HG03139 (cell line): ENCODE results near the gene ZNF275.
"Not testable (repeated sequence)": the region's sequence is repeated elsewhere in the genome, so short reads cannot be mapped to it uniquely, and the experiment has no call there.

Experiments used
- ATAC-seq: cut with Tn5 transposase; IDR thresholded peaks from one replicate; pipeline ENCODE4 v1.9.1; 2021; ENCODE audit not compliant: unreplicated experiment

ZNF275 gene

DNA sequence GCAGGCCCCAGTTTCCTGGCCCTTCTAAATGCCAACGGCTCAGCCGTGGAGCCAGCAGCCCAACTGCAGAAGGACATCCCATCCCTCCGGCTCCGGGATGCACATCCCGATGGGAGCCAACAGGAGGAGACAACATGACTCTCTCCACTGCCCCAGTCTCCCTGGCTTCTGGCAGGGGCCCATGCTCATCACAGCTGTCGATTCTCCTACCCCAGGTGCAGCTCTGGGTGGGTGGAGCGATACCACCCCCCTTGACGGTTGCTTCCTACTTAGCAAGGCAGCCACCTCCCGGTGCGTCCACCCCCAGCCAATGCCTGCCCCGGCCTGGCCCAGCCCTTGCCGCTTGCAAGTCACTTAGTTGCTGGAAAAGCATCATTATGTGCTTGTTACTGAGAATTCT is 19.5 kb downstream of the ZNF275 start:
- no peak for ATAC-seq

DNA sequence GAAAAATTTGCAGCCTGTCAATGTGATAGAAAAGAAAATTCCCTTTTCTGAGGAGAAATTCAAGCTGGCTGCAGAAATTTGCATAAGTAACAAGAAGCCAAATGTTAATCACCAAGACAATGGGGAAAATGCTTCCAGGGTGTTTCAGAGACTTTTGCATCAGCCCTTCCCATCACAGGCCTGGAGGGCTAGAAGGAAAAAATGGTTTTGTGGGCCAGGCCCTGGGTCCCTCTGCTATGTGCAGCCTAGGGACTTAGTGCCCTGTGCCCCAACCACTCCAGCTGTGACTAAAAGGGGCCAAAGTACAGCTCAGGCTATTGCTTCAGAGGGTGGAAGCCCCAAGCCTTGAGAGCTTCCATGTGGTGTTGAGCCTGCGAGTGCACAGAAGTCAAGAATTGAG is 23.9 kb downstream of the ZNF275 start:
- ATAC-seq: no peak

DNA sequence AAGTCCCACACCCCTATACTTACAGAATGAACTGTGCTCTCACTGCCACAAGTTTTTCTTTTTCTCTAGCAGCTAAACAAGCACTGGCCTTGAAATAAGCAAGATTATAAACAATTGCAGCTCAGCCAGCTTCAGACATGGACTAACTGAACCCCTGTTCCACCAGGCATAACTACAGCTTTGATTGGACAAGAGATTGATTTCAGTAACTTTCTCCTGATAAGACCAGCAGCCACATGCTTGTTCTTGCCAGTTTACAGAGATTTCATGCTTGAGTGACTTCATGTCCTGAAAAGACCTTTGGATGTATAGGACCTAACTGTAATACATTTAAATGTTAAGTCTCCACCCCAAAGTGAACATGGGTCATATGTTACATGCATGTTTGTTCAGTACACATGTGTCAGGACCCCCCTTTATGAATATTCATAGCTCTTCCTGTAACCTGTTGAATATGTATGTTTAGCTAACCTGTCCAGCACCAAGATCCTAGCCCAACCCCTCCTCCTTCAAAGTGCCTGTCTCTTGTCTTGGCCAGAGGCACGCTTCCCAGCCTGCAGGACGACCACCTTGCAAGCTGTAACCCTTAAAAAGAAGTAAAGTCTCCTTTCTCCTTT is 27.9 kb downstream of the ZNF275 start:
- ATAC-seq: no peak

DNA sequence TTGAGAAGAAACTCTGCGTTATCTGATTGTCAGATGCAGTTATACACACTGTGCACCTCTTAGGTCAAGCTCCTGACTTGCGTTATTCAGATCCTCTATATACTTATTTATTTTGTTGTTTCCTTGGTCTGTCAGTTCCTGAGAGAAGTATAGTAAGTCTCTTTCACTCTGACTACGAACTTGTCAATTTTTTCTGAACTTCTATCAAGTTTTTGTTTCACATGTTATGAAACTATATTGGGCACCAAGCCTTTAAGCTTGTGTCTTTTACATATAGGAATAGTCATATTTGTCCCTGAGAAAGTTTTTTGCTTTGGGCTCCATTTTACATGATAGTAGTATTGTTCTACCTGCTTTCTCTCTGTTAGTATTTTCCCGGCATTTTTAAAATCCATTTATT is 31.7 kb downstream of the ZNF275 start:
- ATAC-seq: no peak

DNA sequence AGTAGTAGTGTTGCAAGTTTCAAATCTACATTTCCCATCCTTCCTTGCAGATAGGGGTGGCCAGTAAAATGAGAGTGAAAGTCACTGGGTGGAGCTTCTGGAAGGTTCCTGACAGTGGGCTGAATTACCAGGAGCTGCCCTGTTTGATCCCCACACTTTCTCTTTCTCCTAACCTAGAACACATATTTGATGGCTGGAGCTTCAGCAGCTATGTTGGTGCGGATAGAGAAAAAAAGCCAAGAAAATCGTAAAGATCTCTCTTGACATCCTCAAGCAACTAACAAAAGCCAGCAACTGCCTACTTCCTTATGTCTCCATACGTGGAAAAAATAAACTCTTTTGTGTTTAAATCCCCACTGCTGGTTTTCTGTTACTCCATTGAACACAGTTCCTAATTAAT is 32.2 kb downstream of the ZNF275 start:
- no peak for ATAC-seq

DNA sequence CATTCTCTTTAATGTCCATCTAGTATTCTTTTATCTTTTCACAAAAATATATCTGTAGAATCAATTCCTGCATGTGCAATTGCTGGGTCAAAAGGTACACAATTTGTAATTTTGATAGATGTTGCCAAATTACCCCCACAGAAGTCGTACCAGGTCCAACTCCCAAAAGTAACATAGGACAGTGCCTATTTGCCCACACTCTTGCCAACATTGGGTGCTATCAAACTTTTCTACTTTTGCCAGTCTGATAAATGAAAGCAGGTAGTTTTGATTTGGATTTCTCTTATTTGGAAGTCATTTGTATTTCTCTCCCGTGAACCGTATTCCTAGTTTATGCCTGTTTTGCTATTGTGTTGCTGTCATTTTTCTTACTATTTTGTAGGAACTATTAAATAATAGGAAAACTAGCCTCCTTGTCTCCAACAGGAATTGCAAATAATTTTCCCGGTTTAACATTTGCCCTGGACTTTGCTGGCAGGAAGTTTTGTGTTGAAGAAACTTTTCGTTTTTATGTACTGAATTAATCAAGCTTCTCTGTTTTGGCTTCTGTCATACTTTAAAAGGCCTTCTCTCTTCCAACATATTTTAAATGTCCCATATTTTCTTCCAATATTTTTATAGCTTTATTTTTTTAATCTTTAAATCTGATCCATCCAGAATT is 33.1 kb downstream of the ZNF275 start:
- no peak for ATAC-seq

DNA sequence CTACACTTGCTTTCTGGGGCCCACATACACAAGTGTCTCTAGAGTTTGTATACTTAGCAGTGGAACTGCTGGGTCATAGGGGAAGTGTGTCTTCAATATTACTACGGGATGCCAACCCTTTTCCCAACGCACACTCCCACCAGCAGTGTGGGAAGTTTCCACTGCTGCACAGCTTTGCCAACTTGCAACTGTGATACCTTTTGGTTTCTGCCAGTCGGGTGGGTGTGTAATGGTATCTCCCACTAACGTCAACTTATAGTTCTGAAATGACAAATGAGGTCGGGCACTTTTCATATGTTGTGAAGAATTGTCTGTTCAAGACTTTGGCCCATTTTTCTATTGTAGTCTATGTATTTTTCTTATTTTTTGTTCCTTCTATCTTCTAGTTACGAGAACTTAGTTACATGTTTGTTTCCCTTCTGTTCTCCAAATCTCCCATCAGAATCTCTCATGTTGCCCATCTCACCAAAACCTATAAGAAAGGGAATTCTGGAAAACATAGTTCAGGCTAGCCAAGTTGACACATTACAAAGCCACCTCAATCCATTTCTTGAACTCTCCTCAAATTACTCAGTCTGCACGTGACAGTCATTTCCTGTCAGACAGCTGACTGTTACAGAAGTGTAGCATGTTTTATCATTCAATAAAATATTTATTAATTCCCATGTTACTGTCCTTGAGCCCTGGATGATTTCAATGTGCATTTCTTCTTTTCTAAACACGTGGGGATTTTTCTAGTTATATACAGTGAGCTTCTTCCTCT is 36.5 kb downstream of the ZNF275 start:
- no peak for ATAC-seq

DNA sequence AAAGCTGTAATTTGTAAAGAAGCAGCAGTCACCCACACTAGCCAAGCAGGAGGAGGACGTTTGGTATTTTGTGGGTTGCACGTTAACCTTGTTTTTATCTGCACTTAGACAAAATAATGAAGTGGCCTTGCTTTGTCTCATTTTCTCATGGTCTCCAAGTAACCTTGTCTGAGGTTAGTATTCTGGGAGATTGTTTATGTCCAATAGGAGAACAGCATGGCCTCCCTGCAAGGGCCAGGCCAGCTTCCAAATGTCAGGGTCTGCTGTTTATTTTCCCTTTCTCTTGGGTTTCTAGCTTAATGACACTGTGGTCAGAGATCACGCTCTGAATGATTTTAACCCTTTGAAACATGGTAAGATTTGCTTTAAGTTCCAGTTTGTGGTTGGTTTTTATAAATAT is 37.3 kb downstream of the ZNF275 start:
- no peak for ATAC-seq

DNA sequence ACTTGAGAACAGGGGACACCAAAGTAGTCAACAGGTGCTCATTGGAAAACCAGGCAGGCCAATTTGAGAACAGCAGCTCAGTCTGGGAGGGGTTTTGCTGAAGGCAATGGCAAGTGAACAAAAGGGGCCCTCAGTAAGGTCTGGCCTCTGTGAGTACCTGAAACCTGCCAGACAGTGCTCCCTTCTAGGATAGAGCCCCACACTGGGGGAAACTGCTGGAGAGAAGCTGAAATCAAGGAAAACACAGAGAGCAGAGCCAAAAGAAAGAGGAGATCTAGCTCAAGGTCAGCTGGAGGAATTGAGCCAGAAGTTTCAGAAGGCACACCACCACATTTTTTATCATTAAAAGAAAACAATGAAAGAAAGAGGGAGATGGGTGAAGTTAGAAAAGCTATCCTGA is 39.0 kb downstream of the ZNF275 start:
- ATAC-seq: no peak

DNA sequence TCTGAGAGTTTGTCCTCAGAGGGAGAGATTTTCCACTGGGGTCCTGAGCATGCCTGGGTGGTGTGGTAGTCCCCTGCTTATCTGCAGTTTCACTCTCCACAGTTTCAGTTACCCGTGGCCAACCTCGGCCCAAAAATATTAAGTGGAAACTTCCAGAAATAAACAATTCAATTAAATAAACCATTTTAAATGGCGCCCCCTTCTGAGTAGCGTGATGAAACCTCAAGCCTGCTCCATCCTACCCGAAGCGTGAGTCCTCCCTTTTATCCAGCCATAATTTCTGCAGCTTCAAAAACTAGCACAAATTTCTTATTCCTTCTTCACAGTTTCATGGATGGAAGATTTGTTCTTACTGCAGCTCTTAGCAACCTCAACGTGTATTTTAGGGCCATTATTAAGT is 40.5 kb downstream of the ZNF275 start:
- no peak for ATAC-seq

DNA sequence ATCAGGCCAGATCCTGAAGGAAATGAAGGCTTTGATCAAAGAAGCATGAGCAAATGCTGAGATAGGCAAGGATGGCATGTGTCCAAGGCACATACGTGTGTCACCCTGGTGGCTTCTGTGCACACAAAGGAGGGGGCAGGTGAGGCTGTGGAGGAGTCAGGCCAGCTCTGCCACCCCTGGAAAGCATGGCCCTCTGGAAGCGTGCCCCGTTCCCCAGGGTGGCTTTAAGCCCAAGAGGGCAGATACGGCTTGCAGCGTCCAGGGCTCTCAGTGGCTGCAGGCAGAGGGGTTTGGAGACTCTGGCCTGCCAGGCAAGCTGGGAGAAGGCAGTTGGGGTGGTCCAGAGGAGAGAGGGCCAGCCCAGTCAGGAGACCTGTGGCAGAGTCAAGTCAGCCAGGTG is 41.6 kb downstream of the ZNF275 start:
- ATAC-seq: no peak

DNA sequence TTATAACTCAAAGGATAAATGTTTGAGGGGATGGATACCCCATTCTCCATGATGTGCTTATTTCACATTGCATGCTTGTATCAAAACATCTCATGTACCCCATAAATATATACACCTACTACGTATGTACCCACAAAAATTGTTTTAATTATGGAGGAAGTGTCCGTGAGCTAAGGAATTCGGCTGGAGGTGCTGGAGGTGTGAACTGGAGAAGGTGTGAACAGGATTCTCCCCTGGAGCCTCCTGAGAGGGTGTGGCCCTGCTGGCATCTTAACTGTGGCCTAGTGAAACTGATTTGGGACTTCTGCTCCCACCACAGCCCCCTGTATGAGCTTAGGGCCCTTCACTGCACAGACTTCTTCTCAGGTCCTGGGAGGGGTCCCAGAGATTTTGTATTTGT is 43.8 kb downstream of the ZNF275 start:
- no peak for ATAC-seq

DNA sequence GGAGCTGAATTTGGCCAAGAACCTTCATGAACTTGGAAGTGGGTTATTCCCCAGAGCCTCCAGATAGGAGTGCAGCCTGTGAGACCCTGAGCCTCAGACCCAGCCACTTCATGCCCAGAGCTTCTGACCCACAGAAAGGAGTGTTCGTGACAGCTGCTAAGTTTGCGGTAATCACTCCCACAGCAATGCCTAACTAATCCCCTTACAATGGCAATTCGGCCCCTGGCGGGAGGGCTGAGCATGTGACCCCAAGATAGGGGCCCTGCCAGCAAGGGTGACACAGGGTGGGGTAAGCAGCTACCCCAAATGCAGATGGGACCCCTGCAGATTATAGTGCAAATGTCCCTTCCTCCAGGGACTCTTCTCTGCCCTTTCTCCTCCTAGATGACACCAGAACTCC is 44.7 kb downstream of the ZNF275 start:
- ATAC-seq: no peak

DNA sequence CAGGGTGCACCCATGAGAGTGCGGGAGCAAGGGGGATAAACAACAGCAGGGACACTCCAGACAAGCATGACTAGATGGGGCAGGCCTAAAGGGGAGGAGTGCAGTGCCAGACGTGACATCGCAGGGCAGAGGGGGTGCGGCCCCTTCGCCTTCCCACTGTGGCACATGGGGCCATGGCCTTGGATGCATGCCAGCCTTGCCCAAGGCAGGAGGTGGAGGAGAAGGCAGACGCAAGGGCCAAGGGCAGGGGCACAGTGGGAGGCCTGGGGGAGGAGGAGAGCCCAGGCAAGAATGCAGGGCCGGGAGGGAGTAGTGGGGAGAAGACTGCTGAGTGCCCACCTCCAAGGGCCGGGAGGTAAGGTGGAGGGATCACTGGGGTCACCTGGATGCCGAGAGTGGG is 45.6 kb downstream of the ZNF275 start:
- no peak for ATAC-seq

DNA sequence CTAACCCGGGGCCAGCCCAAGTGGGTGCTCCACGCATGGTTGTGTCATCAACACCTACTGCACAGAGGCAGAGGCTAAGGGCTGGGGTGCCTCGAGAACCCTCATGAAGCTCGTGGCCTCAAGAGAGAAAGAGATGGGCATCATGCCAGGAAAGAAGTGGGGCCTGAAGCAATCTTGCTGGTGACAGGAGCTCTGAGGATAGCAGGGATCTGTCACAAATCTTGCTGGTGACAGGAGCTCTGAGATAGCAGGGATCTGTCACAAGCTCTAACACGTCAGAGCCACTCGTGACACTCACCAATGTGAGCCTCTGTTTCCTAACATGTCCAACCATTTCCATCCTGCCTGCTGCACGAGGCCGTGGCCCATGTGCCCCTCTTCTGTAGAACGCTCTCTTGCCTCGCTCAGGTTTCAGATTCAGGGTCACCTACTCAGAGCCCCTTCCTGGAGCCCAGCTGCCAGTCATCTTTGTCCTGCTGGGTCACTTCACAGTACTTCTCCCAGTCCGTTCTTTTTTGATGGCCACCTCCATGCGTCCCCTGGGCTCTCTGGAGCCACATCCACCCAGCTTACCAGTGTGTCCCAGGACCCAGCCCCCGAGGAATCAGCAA is 46.1 kb downstream of the ZNF275 start:
- no peak for ATAC-seq

DNA sequence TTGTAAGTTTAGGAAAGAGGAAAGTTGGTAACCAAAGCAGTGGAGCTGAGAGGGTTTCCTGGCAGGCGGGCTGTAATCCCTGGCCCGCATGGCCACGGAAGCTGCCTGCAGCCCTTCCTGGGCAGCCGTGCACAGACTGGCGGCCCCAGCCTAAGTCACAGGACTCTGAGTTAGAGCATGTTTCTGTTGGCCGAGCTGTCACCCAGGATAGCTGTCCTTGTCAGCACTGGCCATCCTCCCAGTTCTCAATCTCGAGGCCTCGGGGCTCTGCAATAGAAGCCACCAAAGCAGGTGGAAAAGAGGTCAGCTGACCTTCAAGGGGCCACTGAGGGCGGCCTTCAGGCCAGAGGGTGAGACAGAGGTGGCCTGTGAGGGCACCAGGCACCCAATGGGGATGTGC is 46.7 kb downstream of the ZNF275 start:
- no peak for ATAC-seq

DNA sequence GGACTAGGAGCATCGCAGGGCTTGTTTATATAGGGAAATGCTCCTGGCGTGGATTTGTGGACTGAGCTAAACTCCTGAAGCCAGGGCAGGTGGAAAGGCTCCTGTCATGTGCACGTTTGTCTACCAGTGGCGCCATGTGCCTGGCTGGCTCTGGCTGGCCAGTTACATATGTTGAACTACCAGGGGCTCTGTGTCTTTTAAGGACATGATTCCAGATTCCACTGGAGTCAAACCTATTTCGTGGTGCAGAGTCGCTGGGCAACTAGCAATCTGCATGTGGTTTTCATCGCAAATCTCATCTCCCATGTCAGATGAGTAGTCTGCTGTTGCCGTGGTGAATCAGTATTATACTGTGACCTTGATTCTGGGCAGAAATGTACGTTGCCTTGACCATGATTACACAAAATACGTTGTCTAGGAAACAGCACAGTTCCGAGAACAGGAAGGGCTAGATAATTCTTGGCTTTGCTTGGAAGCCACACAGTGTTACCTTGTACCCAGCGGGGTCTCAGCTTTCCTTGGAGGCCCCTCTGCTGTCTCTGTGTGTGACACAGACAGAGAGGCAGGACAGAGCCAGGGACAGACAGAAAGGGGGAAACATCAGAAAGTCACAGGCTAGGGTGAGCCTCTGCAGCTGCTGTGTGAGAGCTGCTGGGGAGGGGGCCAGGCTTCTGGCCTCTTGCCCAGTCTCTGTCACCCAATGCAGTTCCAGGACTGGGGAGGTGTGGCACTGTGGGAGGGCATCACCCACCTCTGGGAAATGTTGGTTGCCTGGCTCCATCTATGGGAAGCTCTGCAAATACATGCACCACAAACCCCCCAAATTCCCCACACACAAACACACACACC is 48.0 kb downstream of the ZNF275 start:
- no peak for ATAC-seq

DNA sequence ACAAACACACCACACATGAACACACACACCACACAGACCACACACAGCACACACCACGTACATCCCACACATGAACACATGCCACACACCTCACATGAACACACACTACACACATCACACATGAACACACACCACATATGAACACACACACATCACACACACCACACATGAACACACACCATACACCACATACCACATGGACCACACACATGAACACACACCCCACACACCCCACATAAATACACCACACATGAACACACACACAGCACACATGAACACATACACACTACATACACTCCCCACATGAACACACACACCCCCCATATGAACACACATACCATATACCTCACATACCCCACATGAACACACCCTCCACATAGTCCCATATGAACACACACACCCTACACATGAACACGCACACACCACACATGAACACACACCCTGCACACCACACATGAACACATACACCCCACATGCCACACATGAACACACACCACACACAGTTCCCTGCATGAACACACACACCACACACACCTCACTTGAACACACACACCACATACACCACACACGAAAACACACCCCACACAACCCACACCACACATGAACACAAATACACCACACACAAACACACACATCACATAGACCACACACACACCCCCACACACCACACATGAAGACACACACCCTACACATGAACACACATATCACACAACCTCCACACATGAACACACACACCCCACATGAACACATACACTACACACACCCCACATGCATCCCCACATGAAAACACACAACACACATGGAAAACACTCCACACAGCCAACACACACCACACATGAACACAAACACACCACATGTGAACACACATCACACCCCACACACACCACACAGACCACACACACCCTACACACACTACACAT is 48.9 kb downstream of the ZNF275 start:
- no peak for ATAC-seq

DNA sequence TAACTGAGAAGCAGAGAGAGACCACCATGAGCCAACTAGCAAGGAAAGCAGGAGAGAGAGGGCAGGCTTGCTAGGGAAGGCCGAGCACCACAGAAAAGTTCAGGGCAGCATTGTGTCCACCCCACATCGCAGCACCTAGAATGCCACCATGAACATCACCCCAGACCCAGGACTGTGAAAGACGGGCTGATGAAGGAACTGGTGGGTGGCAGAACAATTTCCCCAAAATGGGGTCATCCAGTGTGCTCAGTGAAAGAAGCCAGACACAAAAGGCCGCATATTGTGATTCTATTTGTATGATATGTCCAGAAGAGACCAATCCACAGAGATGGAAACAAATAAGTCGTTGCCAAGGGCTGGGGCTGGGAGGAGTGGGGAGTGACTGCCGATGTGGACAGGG is 50.4 kb downstream of the ZNF275 start:
- no peak for ATAC-seq

DNA sequence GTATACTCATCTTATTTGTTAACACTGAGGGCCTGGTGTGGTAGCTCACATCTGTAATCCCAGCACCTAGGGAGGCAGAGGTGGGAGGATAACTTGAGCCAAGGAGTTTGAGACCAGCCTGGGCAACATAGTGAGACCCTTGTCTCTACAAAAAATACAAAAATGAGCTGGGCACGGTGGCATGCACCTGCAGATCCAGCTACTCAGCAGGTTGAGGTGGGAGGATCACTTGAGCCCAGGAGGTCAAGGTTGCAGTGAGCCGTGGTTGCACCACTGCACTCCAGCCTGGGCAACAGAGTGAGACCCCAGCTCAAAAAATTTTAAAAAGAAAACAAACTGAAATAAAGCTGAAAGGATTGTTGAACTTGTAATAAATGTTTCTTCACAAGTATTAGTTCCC is 51.0 kb downstream of the ZNF275 start:
- ATAC-seq: not testable (repeated sequence)
